Ishikawa (cell line): ENCODE results near the gene KRCC1.

Source experiments
- CEBPB ChIP-seq: IDR thresholded peaks from 2 replicates; pipeline ENCODE4 v1.6.1; 2012
- CREB1 ChIP-seq: IDR thresholded peaks from 2 replicates; pipeline ENCODE4 v1.6.1; 2012; ENCODE audit warnings: low read depth
- EGR1 ChIP-seq: IDR thresholded peaks from 2 replicates; pipeline ENCODE4 v1.6.1; 2012
- EP300 ChIP-seq: IDR thresholded peaks from 2 replicates; pipeline ENCODE4 v1.6.1; 2012; ENCODE audit warnings: borderline replicate concordance
- FOXM1 ChIP-seq: IDR thresholded peaks from 2 replicates; pipeline ENCODE4 v1.6.1; 2012; ENCODE audit warnings: low read depth, borderline replicate concordance
- NFIC ChIP-seq: IDR thresholded peaks from 2 replicates; pipeline ENCODE4 v1.6.1; 2012
- RAD21 ChIP-seq: IDR thresholded peaks from 2 replicates; pipeline ENCODE4 v1.6.1; 2012; ENCODE audit warnings: low read depth
- TAF1 ChIP-seq: IDR thresholded peaks from 2 replicates; pipeline ENCODE4 v1.6.1; 2012; ENCODE audit warnings: low read depth, mild to moderate bottlenecking
- TCF12 ChIP-seq: IDR thresholded peaks from 2 replicates; pipeline ENCODE4 v1.6.1; 2012; ENCODE audit warnings: low read depth
- TEAD4 ChIP-seq: IDR thresholded peaks from 2 replicates; pipeline ENCODE4 v1.6.1; 2012
- YY1 ChIP-seq: IDR thresholded peaks from 2 replicates; pipeline ENCODE4 v1.6.1; 2012; ENCODE audit warnings: low read depth
- ZBTB7A ChIP-seq: IDR thresholded peaks from 2 replicates; pipeline ENCODE4 v1.6.1; 2012; ENCODE audit warnings: low read depth
- TF ChIP-seq, protein P1 (sequence below): IDR thresholded peaks from 2 replicates; pipeline ENCODE4 v1.6.1; 2012
- TF ChIP-seq, protein P2 (sequence below): IDR thresholded peaks from 2 replicates; pipeline ENCODE4 v1.6.1; 2012
- TF ChIP-seq, protein P3 (sequence below): IDR thresholded peaks from 2 replicates; pipeline ENCODE4 v1.6.1; 2012; ENCODE audit warnings: low read depth, mild to moderate bottlenecking

KRCC1 gene

DNA sequence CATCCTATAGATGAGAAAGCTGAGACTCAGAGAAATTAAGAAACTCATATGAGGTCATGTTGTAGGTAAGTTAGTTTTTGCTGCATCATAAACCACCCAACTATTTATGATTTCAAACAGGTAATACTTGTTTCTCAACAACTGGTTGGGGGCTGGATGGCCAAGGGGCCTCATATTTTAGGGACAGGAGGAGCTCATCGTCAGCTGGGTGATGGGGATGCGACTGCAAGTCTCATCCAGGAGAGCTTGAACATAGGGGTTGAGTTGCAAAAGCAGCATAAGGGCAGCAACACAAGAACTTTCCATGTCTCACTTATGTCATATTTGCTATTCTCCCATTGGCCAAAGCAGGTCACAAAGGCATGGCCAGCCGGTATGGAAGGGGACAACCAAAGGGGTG, 35.6 kb downstream of the KRCC1 start:
- TF ChIP-seq, protein P1, sequence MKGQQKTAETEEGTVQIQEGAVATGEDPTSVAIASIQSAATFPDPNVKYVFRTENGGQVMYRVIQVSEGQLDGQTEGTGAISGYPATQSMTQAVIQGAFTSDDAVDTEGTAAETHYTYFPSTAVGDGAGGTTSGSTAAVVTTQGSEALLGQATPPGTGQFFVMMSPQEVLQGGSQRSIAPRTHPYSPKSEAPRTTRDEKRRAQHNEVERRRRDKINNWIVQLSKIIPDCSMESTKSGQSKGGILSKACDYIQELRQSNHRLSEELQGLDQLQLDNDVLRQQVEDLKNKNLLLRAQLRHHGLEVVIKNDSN = 0 out of 2 replicates have a peak, but pooled peaks have one; percentile 25
- no peak for TF ChIP-seq NFIC

- TF ChIP-seq EGR1 (no peak), TEAD4 (no peak), CREB1 (no peak), FOXM1 (no peak), CEBPB (no peak), EP300 (no peak), NFIC (no peak), YY1 (no peak), ZBTB7A (no peak), TCF12 (no peak), TAF1 (no peak)
- TF ChIP-seq, protein P2, sequence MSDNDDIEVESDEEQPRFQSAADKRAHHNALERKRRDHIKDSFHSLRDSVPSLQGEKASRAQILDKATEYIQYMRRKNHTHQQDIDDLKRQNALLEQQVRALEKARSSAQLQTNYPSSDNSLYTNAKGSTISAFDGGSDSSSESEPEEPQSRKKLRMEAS = no peak
- TF ChIP-seq, protein P1 = no peak
These were observed 36.7 kb downstream of the KRCC1 start for GRCh38 chr2:88018909-88019308.

GRCh38 chr2:88016960-88017779, 38.4 kb downstream of the KRCC1 start:
- TF ChIP-seq CREB1 = no peak
- no peak for TF ChIP-seq TCF12
- TF ChIP-seq RAD21 = no peak
- TF ChIP-seq, protein P3, sequence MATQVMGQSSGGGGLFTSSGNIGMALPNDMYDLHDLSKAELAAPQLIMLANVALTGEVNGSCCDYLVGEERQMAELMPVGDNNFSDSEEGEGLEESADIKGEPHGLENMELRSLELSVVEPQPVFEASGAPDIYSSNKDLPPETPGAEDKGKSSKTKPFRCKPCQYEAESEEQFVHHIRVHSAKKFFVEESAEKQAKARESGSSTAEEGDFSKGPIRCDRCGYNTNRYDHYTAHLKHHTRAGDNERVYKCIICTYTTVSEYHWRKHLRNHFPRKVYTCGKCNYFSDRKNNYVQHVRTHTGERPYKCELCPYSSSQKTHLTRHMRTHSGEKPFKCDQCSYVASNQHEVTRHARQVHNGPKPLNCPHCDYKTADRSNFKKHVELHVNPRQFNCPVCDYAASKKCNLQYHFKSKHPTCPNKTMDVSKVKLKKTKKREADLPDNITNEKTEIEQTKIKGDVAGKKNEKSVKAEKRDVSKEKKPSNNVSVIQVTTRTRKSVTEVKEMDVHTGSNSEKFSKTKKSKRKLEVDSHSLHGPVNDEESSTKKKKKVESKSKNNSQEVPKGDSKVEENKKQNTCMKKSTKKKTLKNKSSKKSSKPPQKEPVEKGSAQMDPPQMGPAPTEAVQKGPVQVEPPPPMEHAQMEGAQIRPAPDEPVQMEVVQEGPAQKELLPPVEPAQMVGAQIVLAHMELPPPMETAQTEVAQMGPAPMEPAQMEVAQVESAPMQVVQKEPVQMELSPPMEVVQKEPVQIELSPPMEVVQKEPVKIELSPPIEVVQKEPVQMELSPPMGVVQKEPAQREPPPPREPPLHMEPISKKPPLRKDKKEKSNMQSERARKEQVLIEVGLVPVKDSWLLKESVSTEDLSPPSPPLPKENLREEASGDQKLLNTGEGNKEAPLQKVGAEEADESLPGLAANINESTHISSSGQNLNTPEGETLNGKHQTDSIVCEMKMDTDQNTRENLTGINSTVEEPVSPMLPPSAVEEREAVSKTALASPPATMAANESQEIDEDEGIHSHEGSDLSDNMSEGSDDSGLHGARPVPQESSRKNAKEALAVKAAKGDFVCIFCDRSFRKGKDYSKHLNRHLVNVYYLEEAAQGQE = no peak
- no peak for TF ChIP-seq ZBTB7A
- TF ChIP-seq, protein P1 = no peak
- TF ChIP-seq TAF1 = no peak
- no peak for TF ChIP-seq YY1

- TF ChIP-seq CREB1 = no peak
- TF ChIP-seq, protein P2 = no peak; the same call in 1 of the 2 replicates
- no peak for TF ChIP-seq EGR1
- TF ChIP-seq FOXM1 = no peak
- no peak for TF ChIP-seq NFIC
- no peak; the same call in 1 of the 2 replicates for TF ChIP-seq TEAD4
- TF ChIP-seq CEBPB = peak; percentile 30; the same call in 1 of the 2 replicates
- no peak for TF ChIP-seq TAF1
- TF ChIP-seq, protein P3 = no peak
- no peak; the same call in 1 of the 2 replicates for TF ChIP-seq EP300
- peak; percentile 75 for TF ChIP-seq YY1
- TF ChIP-seq RAD21 = no peak; the same call in 1 of the 2 replicates
- no peak for TF ChIP-seq ZBTB7A
- TF ChIP-seq TCF12 = 0 out of 2 replicates have a peak, but pooled peaks have one; percentile 39
- TF ChIP-seq, protein P1 = no peak; the same call in 1 of the 2 replicates
These were observed 39.3 kb downstream of the KRCC1 start, which contains the start of gene RNU2-63P for GRCh38 chr2:88016086-88016959. Gene RNU2-63P (minus strand): TSS chr2:88016547.
